H1 (cell line): ENCODE results near the gene SYVN1. TPM values are rescaled to one million over a fixed set of nuclear protein-coding genes. Genes with fewer than 3 reads are reported as not detected.

Source experiments
- ASH2L ChIP-seq: fragments of 200-600, 300-600 bp; sonication (generic); IDR thresholded peaks from one replicate; pipeline ENCODE4 v1.7.1; 2017; ENCODE audit warnings: low read length
- EGR1 ChIP-seq: IDR thresholded peaks from 2 replicates; pipeline ENCODE4 v1.6.1; 2011; ENCODE audit warnings: low read depth, low read length, borderline replicate concordance
- GTF2F1 ChIP-seq: IDR thresholded peaks from 2 replicates; pipeline ENCODE4 v1.6.1; 2012; ENCODE audit warnings: low read depth, low read length, improper control_type of control experiment, borderline replicate concordance
- SAP30 ChIP-seq: fragments of 300-600 bp; sonication (generic); IDR thresholded peaks from 2 replicates; pipeline ENCODE4 v1.7.1; 2012; ENCODE audit warnings: low read length, moderate library complexity, mild to moderate bottlenecking, inconsistent platforms; ENCODE audit not compliant: insufficient read depth, insufficient replicate concordance
- SP2 ChIP-seq: IDR thresholded peaks from 2 replicates; pipeline ENCODE4 v1.6.1; 2012; ENCODE audit warnings: mild to moderate bottlenecking, low read length, inconsistent platforms
- polyA plus RNA-seq, 7 experiments: library from polyadenylated mRNA; depleted of rRNA in 3 of 7; stranded (reverse) in 5 of 7; unstranded in 2 of 7; fragments of >200 nt in 5 of 7; fragments of 200-250 nt in 2 of 7; gene quantifications; 1 replicate in 5 of 7; 2 replicates in 1 of 7; 4 replicates in 1 of 7; pipeline versions ENCODE4 v1.2.1 to v1.2.3, GENCODE V29; 2011 to 2013; ENCODE audit warnings: missing spikeins in 2 of 7, mixed read lengths in 2 of 7
- total RNA-seq: library from RNA; stranded (reverse); fragmentation: NEBNext Ultra II Directional; extraction: Animal tissue kit (Norgen Biotek cat#: 25700); gene quantifications from 2 replicates; pipeline ENCODE4 v1.2.1, GENCODE V29; 2021

Gene SYVN1
- total and polyA plus RNA-seq, 2 of the 8 experiments (the other 6 are each of a cell fraction or from before 2014, with no cell fraction given) = 27.8 to 29.4 TPM

DNA sequence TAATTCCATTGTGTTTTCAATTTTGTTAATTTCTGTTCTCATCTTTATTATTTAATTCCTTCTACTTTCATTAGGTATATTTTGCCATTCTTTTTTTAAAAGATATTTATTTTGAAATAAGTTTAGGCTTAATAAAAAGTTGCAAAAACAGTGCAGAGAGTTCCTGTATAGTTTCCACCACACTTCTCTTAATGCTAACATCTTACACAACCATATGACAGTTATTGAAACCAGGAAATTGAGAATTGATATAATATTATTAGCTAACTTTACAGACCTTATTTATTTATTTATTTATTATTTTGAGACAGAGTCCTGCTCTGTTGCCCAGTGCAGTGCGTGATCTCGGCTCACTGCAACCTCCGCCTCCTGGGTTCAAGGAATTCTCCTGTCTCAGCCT lies 21.9 kb upstream of the SYVN1 start (continued):
- TF ChIP-seq GTF2F1 (no peak), EGR1 (no peak), SAP30 (no peak), ASH2L (no peak), SP2 (no peak)
